GM19023 (cell line): Measurements from ENCODE around the gene LGALS7.
"Not testable (repeated sequence)": the region's sequence is repeated elsewhere in the genome, so short reads cannot be mapped to it uniquely, and the experiment has no call there.

Experiments
- ATAC-seq: cut with Tn5 transposase; IDR thresholded peaks from one replicate; pipeline ENCODE4 v1.9.1; 2021; ENCODE audit warnings: mild to moderate bottlenecking, moderate library complexity; ENCODE audit not compliant: unreplicated experiment

The LGALS7 gene

DNA sequence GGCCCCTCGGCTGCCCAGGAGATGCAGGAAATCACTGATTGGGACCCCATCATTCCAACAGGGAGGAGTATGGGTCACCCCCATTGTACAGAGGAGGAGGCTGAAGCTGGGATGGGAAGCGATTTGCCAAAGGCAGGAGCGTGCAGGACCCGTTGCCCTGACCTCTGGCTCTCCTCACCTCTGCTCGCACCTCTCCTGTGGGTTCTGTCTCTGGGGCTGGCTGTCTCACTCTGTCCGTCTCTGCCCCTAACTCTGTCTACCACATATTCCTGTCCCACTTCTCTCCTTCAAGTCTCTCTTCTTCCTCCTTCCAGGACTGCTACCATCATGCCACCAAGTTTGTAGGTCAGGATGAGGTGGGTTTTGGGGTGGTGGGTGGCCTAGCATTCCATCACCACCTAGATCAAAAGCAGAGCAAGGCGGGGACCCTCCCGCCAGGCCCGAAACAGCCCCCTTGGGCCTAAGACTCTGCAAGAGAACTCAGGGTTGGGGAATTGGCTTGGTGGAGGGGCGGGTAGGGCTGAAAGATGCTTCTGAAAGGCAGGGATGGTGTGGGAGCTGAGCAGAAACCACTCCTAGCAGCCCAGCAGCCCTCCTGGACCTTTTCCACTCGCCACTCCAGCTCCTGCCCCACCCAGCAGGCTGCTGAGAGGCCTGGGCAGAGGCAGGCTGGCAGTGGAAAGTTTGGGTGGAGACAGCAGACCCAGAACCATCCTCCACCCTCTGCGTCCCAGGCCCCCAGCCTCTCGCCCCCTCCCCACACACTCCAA is 1.0 kb upstream of the LGALS7 start:
- ATAC-seq = no peak

GRCh38 chr19:38771569-38771968 is 1.7 kb downstream of the LGALS7 start:
- not testable (repeated sequence) for ATAC-seq

- peak; percentile 55 for ATAC-seq
Observed at GRCh38 chr19:38770949-38771275, 2.4 kb downstream of the LGALS7 start.

DNA sequence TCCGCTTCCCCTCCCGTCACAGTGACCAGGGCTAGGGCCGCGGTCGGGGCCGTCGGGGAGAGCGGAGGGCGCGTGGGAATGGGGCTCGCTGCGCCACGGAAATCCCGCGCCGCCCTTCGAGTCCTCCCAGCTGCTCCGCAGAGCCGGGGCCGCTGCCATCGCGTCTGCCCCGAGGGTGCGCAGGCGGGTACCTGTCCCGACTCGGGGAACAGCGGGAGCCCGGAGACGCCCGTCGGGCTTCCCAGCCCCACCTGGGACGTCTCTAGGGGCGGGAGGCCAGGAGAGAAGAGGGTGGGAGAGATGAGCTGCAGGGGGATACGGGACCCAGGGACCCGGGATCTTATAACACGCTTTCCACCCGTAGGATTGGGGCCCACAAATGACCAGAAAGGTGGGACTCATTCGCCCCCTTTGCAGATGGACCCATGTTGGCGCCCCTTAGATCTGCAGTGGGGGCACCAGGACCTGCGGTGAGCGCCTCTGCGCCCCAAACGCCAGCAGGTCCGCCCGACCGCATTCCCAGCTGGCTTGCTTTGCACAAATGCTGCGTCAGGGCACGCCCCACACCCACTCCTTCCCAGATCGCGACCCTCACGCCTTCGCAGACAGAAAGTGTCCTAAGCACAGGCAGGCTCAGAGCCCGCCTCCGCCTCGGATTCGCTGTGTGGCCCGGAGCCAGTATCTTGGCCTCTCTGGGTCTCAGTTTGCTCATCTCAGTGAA is 2.9 kb downstream of the LGALS7 start:
- ATAC-seq = peak; percentile 15

DNA sequence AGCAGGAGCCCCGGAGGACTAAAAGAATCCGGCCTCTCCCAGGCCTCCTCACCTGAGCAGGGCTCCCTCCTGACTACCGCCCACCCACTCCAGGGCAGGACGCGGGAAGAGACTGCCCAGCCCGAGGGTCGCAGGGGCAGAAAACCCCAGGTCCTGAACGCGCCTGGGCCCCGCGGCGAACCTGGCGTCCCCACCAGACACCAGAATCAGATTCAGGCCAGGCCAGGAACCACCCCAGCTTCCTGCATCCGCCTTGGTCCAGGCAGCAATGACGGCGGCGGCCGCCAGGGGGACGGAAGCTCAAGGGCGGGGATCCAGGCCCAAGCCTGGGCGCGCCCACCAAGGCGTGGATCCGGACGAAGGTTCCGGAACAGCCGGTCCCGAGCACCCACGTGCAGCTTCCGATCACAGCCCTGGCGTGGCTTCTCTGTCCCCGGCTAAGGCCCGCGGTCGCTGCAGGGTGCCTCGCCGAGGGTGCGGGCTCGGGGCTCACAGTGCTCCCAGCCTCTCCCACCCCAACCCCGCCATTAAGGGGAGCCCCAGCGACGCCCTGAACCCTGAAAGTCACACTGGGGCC is 3.6 kb downstream of the LGALS7 start:
- ATAC-seq = no peak

DNA sequence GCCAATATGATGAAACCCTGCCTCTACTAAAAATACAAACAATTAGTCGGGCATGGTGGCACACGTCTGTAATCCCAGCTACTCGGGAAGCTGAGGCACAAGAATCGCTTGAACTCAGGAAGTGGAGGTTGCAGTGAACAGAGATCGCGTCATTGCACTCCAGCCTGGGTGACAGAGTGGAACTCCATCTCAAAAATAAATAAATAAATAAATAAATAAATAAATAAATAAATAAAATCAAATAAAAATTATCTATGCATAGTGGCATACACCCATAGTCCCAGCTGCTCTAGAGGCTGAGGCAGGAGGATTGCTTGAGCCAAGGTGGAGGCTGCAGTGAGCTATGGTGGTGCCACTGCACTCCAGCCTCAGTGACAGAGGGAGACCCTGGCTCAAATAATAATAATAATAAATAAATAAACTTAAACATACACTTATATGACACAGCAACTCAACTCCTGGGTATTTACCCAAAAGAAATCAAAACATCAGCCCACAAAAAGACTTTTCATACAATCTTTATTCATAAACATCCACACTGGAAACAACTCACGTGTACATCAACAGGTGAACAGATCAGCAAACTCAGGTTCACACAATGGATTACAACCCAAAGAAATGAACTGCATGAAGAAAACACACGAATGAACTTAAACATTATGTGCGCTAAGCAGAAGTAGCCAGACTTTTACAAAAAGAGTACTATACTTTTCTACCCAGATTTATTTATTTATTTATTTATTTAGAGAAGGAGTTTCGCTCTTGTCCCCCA is 6.9 kb downstream of the LGALS7 start:
- ATAC-seq = no peak

DNA sequence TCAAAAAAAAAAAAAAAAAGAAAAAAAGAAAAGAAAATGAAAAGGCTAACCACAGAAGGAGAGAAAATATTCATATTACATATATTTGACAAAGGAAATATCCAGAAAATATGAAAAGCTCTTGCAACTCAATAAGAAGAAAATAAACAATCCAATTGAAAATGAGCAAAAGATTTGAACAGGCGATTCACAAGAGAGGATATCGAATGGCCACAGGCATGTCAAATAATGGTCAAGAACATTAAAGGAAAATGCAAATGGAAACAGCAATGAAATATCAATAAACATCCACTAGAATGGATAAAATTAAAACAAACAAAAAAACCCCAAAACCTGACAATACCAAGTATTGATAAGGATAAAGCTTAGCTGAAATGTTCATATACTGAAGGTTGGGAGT is 8.1 kb downstream of the LGALS7 start:
- ATAC-seq = no peak

- no peak for ATAC-seq
Observed at GRCh38 chr19:38763795-38764220, 9.5 kb downstream of the LGALS7 start.

DNA sequence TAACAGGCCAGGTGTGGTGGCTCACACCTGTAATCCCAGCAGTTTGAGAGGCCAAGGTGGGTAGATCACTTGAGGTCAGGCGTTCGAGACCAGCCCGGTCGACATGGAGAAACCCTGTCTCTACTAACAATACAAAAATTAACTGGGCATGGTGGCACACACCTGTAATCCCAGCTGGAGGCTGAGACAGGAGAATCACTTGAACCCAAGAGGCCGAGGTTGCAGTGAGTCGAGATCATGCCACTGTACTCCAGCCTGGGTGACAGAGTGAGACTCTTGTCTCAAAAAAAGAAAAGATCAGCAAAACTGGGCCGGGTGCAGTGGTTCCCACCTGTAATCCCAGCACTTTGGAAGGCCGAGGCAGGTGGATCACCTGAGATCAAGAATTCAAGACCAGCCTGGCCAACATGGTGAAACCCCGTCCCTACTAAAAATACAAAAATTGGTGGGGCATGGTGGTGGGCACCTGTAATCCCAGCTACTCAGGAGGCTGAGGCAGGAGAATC is 11.4 kb downstream of the LGALS7 start:
- not testable (repeated sequence) for ATAC-seq

- not testable (repeated sequence) for ATAC-seq
Observed at GRCh38 chr19:38760805-38761517, 12.4 kb downstream of the LGALS7 start.

GRCh38 chr19:38759590-38760003 is 13.7 kb downstream of the LGALS7 start:
- ATAC-seq = no peak

DNA sequence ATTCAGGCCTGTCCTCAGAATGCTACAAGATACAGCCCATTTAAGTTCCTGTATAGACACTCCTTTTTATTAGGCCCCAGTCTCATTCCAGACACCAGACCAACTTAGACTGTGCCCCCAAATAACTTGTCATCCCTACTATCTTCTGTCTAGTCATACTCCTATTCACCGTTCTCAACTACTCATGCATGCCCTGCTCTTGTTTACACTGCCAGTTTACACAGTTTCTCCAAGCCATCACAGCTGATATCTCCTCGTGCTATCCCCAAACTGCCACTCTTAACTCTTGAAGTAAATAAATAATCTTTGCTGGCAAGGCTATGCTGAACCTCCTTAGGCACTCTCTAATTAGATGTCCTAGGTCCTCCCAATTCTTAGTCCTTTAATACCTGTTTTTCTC is 19.1 kb downstream of the LGALS7 start:
- not testable (repeated sequence) for ATAC-seq

DNA sequence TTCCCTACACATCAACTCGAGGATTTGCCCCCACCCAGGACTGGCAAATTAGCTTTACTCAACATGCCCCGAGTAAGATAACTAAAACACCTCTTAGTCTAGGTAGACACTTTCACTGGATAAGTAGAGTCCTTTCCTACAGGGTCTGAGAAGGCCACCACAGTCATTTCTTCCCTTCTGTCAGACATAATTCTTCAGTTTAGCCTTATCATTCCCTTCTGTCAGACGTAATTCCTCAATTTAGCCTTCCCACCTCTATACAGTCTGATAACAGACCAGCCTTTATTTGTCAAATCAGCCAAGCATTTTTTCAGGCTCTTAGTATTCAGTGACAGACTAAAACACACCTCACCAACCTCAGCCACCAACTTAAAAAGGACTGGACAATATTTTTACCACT is 19.5 kb downstream of the LGALS7 start:
- ATAC-seq = not testable (repeated sequence)

DNA sequence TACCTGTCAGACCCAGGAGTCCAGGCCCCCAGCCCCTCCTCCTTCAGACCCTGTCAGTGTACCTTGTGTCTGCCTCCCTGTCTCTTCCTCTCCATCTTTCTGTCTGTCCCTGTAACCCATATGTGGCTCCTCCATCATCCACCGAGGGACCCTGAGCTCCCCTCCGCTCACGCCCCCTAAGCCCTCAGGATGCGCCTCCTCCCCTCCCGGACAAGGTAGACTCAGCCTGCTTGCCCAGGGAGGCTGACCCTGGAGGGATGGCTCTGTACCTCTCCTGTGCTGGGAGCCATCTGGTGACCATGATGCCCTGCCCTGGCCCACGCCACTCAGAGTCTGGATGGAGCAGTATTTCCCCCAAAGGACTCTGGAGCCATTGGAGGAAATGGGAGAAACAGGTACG is 28.0 kb downstream of the LGALS7 start:
- no peak for ATAC-seq

DNA sequence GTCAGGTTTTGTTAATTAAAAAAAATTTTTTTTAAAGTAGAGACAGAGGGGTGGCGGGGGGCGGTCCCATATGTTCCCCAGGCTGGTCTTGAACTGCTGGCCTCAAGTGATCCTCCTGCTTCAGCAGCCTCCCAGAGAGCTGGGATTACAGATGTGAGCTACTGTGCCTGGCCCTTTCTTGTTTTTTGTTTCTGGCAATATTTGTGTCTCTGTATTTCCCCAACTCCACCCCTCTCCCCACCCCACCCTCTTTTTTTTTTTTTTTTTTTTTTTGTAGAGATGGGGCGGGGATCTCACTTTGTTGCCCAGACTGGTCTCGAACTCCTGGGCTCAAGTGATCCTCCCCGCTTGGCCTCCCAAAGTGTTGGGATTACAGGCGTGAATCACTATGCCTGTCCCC is 28.4 kb downstream of the LGALS7 start:
- ATAC-seq = no peak

DNA sequence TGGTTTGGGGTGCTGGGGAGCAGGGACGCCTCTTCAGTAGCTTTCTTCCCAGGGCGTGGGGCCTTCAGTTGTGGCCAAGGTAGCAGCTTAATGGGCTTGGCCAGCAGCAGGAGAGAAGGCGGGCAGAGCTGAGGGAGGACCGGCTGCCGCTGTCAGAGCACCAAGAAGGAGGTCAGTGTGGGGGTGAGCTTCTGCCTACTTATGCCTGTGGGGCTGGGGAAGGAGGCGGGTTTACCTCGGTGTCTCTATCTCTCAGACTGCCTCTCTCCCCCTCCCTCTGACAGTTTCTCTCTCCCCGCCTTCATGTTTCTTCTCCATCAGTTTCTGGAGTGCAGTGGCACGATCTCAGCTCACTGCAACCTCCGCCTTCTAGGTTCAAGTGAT is 29.0 kb downstream of the LGALS7 start, which contains the start of gene CAPN12:
TSS of gene CAPN12 (minus strand) at position 177 of the 384 bp plus-strand sequence. CDS start 309 bp downstream, outside the sequence.
- no peak for ATAC-seq

GRCh38 chr19:38743394-38744297 is 29.7 kb downstream of the LGALS7 start:
- ATAC-seq = no peak

DNA sequence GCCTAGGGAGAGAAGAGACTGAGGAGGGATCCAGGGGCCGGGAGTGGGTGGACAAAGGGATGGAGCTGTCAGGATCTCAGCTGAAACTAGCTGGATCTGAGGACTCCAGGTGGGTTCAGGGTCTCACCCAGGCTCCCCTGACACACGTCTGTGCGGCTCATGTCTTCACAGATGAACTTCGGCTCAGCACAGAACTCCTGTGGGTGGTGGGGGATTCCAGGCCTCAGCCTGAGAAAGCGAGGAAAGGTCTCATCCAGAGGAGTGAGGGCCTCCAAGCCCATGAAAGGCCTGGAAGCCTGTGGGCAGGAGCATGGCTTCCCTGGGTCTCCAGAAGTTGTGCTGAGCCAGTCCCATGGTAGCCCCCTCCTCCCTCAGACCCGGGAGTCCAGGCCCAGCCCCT is 30.4 kb downstream of the LGALS7 start:
- no peak for ATAC-seq

GRCh38 chr19:38742296-38742695 is 31.0 kb downstream of the LGALS7 start:
- ATAC-seq = no peak
